GM23248 (cell line): ENCODE measurements around the gene CAMTA2. TPM values are rescaled to one million over a fixed set of nuclear protein-coding genes. Genes with fewer than 3 reads are reported as not detected.

Source experiments
- DNase-seq: peaks from one replicate; pipeline ENCODE4 v3.0.0-alpha.2; 2015
- H2AFZ ChIP-seq: fragments of 200-600 bp; sonication (generic); 2 replicates; pipeline ENCODE4 v1.6.1; 2016; ENCODE audit warnings: antibody characterized with exemption
- H3F3A ChIP-seq: fragments of 200-600 bp; sonication (generic); 2 replicates; pipeline ENCODE4 v1.6.1; 2016; ENCODE audit warnings: mild to moderate bottlenecking, antibody characterized with exemption, mixed run types; ENCODE audit not compliant: insufficient read depth
- H3K27ac ChIP-seq: fragments of 200-600 bp; sonication (generic); 2 replicates; pipeline ENCODE4 v1.5.1; 2016; ENCODE audit warnings: mild to moderate bottlenecking
- H3K27me3 ChIP-seq: fragments of 200-600 bp; sonication (generic); replicated peaks from 2 replicates; pipeline ENCODE4 v1.6.1; 2016; ENCODE audit warnings: mild to moderate bottlenecking; ENCODE audit not compliant: insufficient read depth
- H3K36me3 ChIP-seq: fragments of 200-600 bp; sonication (generic); 2 replicates; pipeline ENCODE4 v1.6.1; 2016; ENCODE audit warnings: low read depth, mild to moderate bottlenecking
- H3K4me1 ChIP-seq: fragments of 200-600 bp; sonication (generic); 2 replicates; pipeline ENCODE4 v1.6.1; 2016; ENCODE audit warnings: mild to moderate bottlenecking; ENCODE audit not compliant: insufficient read depth
- H3K4me2 ChIP-seq: fragments of 200-600 bp; sonication (generic); one replicate; pipeline ENCODE4 v1.6.1; 2016; ENCODE audit warnings: mild to moderate bottlenecking; ENCODE audit not compliant: unreplicated experiment
- H3K4me3 ChIP-seq: fragments of 200-600 bp; sonication (generic); 2 replicates; pipeline ENCODE4 v1.5.1; 2016; ENCODE audit warnings: mild to moderate bottlenecking
- H3K79me2 ChIP-seq: fragments of 200-600 bp; sonication (generic); 2 replicates; pipeline ENCODE4 v1.6.1; 2016; ENCODE audit warnings: mild to moderate bottlenecking; ENCODE audit not compliant: insufficient read depth
- H3K9ac ChIP-seq: fragments of 200-600 bp; sonication (generic); 2 replicates; pipeline ENCODE4 v1.6.1; 2016; ENCODE audit warnings: mild to moderate bottlenecking
- H3K9me2 ChIP-seq: fragments of 200-600 bp; sonication (generic); 2 replicates; pipeline ENCODE4 v1.6.1; 2016; ENCODE audit warnings: mixed run types, mild to moderate bottlenecking, moderate library complexity; ENCODE audit not compliant: insufficient read depth
- H3K9me3 ChIP-seq: fragments of 200-600 bp; sonication (generic); one replicate; pipeline ENCODE4 v1.6.1; 2017; ENCODE audit warnings: low read depth
- H4K20me1 ChIP-seq: fragments of 200-600 bp; sonication (generic); 2 replicates; pipeline ENCODE4 v1.6.0; 2016; ENCODE audit not compliant: insufficient read depth
- EZH2 ChIP-seq: fragments of 200-600 bp; sonication (generic); IDR thresholded peaks from 2 replicates; pipeline ENCODE4 v1.6.1; 2018; ENCODE audit warnings: antibody characterized with exemption, mild to moderate bottlenecking; ENCODE audit not compliant: insufficient read depth, poor library complexity, severe bottlenecking
- EZH2phosphoT487 ChIP-seq: fragments of 200-600 bp; sonication (generic); IDR thresholded peaks from 2 replicates; pipeline ENCODE4 v1.6.1; 2018; ENCODE audit warnings: antibody characterized with exemption, moderate library complexity, mild to moderate bottlenecking, low read depth; ENCODE audit not compliant: insufficient read depth
- WGBS, 2 experiments: methylation state at CpG; one replicate each; pipeline ENCODE4 v1.1.6; 2015 to 2017; ENCODE audit warnings: low lambda C conversion rate in 2 of 2, low coverage in 1 of 2; ENCODE audit errors: missing lambda C conversion rate in 2 of 2; 5-methylcytosine and 5-hydroxymethylcytosine counted together
- in situ Hi-C: fragments of 300-500 bp; cut with MboI; formaldehyde crosslinking; loops from 2 replicates; pipeline ENCODE4 v1.15.0; 2020
- polyA plus RNA-seq: library from polyadenylated mRNA; unstranded; fragments of >200 nt; fragmentation: Nextera tagmentation; extraction: Ambion mirVana; gene quantifications from 2 replicates; pipeline ENCODE4 v1.2.1, GENCODE V29; 2016
- total RNA-seq: library from RNA; depleted of rRNA; stranded (reverse); fragments of >200 nt; shearing (Covaris generic); gene quantifications from 2 replicates; pipeline ENCODE4 v1.2.3, GENCODE V29; 2014

Gene CAMTA2
- total and polyA plus RNA-seq, 2 experiments from 2014 or later: 10.1 to 28.8 TPM

DNA sequence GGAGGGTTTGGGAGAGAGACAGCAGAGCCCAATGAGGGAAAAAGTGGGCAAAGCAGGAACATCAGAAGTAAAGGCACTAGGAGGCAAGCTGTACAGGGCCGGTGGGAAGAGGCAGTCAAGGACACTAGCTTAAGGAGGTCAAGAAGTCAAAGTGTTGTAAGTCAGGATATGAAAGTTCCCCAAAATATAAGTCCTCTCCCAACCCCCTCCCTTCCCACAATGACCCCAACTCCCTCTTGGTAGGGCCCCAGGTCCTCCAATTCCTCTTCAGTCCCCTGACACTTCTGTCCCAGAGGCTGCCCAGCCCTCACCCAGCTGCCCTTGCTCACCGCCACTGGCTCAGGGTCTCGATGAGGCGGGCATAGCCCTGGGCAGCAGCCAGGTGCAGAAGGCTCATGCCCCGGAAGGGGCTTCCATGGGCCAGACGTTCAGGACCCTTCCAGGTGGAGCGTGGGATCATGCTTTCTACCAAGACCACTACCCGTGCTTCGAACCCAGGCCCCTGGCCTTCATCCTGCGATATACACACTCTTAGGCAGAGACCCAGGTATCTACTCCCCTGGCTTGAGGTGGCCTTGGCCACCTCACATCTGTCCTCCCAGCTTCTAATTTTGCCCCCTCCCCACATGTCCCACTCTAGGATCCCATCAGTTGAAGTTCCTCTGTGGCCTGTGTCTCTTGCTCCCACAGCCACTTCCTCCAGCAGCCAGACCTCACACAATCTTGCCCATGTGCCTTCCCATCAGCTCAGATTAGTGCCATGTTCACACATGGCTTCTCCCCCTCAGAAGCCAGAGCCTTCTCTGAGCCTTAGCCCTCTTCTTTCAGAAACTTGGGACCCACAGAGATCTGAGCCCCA, 14.0 kb downstream of the CAMTA2 start:
- no peak overlapping the region for H3K4me2 ChIP-seq
- H3K36me3 ChIP-seq: peaks cover 21% of the 10 kb centered on the region
- in situ Hi-C loops: no loop called here
- H2AFZ ChIP-seq: no peak overlapping the region
- H3F3A ChIP-seq: peaks cover 29% of the 10 kb centered on the region
- DNase-seq: no peak
- no peaks in the 10 kb centered on the region for H3K9me2 ChIP-seq
- no peak overlapping the region for H3K9ac ChIP-seq
- H4K20me1 ChIP-seq: no peaks in the 10 kb centered on the region
- TF ChIP-seq EZH2 (no peak), EZH2phosphoT487 (no peak)
- no peak overlapping the region for H3K27ac ChIP-seq
- no peaks in the 10 kb centered on the region for H3K9me3 ChIP-seq
- no peak overlapping the region for H3K4me3 ChIP-seq
- H3K79me2 ChIP-seq: no peaks in the 10 kb centered on the region
- 90 to 94% methylated on average over 10 of the region's 10 CpGs for WGBS, 2 experiments
- H3K4me1 ChIP-seq: peaks cover 14% of the 10 kb centered on the region
- H3K27me3 ChIP-seq: no peaks in the 10 kb centered on the region

DNA sequence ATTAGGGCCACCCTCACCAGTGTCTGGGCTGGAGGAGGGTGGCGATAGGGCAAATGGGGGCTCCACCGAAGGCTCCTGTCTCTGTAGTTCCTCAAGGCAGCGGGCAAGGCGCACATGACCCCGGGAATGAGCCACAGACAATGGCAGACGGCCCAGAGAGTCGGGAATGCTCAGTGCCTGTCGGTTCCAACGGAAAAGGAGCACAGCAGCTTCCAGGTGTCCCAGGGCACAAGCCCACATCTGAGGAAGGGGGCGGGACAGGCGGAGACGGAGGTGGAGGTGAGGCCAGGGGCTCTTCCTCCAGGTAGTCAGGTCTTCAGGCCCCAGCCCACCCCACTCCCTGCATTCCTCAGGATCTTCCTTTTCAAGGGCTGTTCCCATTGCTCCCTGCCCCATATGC, 14.7 kb downstream of the CAMTA2 start:
- Histone ChIP-seq H3F3A (peaks cover 33% of the 10 kb centered on the region), H3K79me2 (no peaks in the 10 kb centered on the region), H3K27ac (no peak overlapping the region), H2AFZ (no peak overlapping the region), H3K4me3 (no peak overlapping the region), H3K4me2 (no peak overlapping the region), H3K9me2 (no peaks in the 10 kb centered on the region), H3K4me1 (peaks cover 20% of the 10 kb centered on the region), H3K9me3 (no peaks in the 10 kb centered on the region), H3K36me3 (peaks cover 14% of the 10 kb centered on the region), H3K9ac (no peak overlapping the region), H3K27me3 (no peaks in the 10 kb centered on the region), H4K20me1 (no peaks in the 10 kb centered on the region)
- in situ Hi-C loops: no loop called here
- 82 to 86% methylated on average over 12 of the region's 12 CpGs for WGBS, 2 experiments
- no peak for DNase-seq
- TF ChIP-seq EZH2phosphoT487: no peak
- TF ChIP-seq EZH2: no peak

DNA sequence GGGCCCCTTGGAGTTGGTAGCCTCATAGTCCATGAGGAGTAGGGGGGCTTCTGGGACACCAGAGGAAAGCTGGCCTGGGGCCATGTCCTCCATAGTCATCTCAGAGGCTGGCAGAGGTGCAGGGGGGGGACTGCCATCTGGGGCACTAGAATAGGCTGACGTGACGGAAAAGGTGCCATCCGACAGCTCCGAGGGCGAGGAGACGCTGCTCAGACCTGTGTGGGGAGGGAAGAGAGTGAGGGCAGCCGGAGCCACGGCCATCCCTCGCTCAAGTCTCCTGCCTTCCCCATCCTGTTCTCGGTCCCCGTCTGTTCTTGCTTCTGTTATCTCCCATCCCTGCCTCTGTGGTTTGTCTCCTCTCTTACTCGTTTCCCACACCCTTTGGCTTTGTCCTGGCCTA, 15.2 kb downstream of the CAMTA2 start:
- WGBS, 2 experiments: 94 to 95% methylated on average over 12 of the region's 12 CpGs
- Histone ChIP-seq H4K20me1 (no peaks in the 10 kb centered on the region), H3K9me2 (no peaks in the 10 kb centered on the region), H3K27ac (no peak overlapping the region), H3K9ac (no peak overlapping the region), H3K4me1 (peaks cover 20% of the 10 kb centered on the region), H3K4me3 (no peak overlapping the region), H2AFZ (no peak overlapping the region), H3K9me3 (no peaks in the 10 kb centered on the region), H3F3A (peaks cover 33% of the 10 kb centered on the region), H3K27me3 (no peaks in the 10 kb centered on the region), H3K79me2 (no peaks in the 10 kb centered on the region), H3K36me3 (peaks cover 10% of the 10 kb centered on the region), H3K4me2 (no peak overlapping the region)
- in situ Hi-C loops: no loop called here
- DNase-seq: no peak
- no peak for TF ChIP-seq EZH2phosphoT487
- no peak for TF ChIP-seq EZH2

DNA sequence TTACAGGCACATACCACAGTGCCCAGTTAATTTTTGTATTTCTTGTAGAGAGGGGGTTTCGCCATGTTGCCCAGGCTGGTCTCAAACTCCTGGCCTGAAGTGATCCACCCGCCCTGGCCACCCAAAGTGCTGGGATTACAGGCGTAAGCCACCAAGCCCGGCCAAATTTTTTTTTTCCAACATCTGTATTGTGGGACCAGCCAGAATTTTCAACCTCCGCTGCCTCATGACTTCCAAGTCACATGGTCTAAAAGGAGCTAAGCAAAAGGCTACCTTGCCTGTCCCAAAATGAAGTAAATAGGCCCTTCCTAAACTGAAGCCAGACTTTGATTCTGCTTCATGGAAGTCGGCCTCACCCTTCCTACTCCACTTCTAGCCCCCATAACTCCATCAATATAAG, 15.6 kb downstream of the CAMTA2 start:
- Histone ChIP-seq H3K4me1 (peaks cover 20% of the 10 kb centered on the region), H3F3A (peaks cover 34% of the 10 kb centered on the region), H3K36me3 (peaks cover 7% of the 10 kb centered on the region), H3K9me2 (no peaks in the 10 kb centered on the region), H3K27me3 (no peaks in the 10 kb centered on the region), H3K27ac (no peak overlapping the region), H3K4me3 (no peak overlapping the region), H3K4me2 (no peak overlapping the region), H3K79me2 (no peaks in the 10 kb centered on the region), H3K9me3 (no peaks in the 10 kb centered on the region), H4K20me1 (no peaks in the 10 kb centered on the region), H3K9ac (no peak overlapping the region), H2AFZ (no peak overlapping the region)
- in situ Hi-C loops: no loop called here
- WGBS, 2 experiments: 83 to 85% methylated on average over 6 of the region's 6 CpGs
- TF ChIP-seq EZH2 (no peak), EZH2phosphoT487 (no peak)
- DNase-seq: no peak
